BJ (cell line): ENCODE results near the gene ZNF793. TPM values are rescaled to one million over a fixed set of nuclear protein-coding genes. Genes with fewer than 3 reads are reported as not detected.

ENCODE experiments used
- CTCF ChIA-PET: fragments of 350-600 bp; formaldehyde crosslinking; extraction: SDS; loops from one replicate; lab custom pipeline; 2021; ENCODE audit warnings: antibody characterized with exemption, inconsistent platforms; lab: Yijun Ruan, JAX
- POLR2A ChIA-PET: fragments of 300-600 bp; sonication (Branson Sonifier 250); formaldehyde crosslinking; extraction: SDS; loops from one replicate; lab custom pipeline; 2021; ENCODE audit warnings: antibody characterized with exemption; lab: Charles Lee
- DNase-seq: peaks from one replicate; pipeline ENCODE4 v3.0.0-alpha.2; 2011; ENCODE audit warnings: low read depth
- H3K27me3 ChIP-seq: 2 replicates; pipeline ENCODE4 v1.6.0; 2011; ENCODE audit warnings: low read length; ENCODE audit not compliant: control insufficient read depth, insufficient read depth
- H3K36me3 ChIP-seq: 2 replicates; pipeline ENCODE4 v1.5.1; 2011; ENCODE audit warnings: low read length; ENCODE audit not compliant: control insufficient read depth, insufficient read depth
- H3K4me3 ChIP-seq: 2 replicates; pipeline ENCODE4 v1.5.1; 2011; ENCODE audit warnings: low read depth, mild to moderate bottlenecking, control low read depth, low read length
- polyA plus RNA-seq: library from polyadenylated mRNA; depleted of rRNA; stranded (reverse); fragments of >200 nt; gene quantifications from 2 replicates; pipeline ENCODE4 v1.2.3, GENCODE V29; 2011
- TF ChIP-seq, protein P1 (sequence below): IDR thresholded peaks from 2 replicates; pipeline ENCODE4 v1.5.1; 2011; ENCODE audit warnings: low read depth, mild to moderate bottlenecking, control low read depth, inconsistent platforms, low read length, moderate library complexity; ENCODE audit not compliant: insufficient read depth

ZNF793 gene
- polyA plus RNA-seq, 1 experiment: 1.1 TPM

DNA sequence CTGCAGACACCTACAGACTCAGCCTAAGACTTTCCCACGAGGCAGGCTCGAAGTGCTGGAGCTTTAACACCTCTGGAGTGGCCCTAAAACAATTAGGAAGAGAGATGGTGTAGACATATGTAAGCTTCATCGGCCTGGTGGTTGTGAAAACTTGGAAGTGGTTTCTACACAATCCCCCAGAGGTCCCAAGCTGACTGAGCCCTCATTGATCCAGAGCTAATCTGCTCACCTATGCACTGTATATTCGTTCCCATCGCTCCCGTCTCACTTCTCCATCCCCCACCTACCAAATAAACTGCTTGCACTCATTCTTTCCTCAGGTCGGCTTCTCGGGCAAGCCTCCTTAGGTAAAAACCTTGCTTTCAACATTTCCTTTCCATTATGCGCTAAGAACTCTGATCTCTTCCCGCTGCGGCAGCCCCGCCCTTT lies 767 bp upstream of the ZNF793 start:
- TF ChIP-seq, protein P1, sequence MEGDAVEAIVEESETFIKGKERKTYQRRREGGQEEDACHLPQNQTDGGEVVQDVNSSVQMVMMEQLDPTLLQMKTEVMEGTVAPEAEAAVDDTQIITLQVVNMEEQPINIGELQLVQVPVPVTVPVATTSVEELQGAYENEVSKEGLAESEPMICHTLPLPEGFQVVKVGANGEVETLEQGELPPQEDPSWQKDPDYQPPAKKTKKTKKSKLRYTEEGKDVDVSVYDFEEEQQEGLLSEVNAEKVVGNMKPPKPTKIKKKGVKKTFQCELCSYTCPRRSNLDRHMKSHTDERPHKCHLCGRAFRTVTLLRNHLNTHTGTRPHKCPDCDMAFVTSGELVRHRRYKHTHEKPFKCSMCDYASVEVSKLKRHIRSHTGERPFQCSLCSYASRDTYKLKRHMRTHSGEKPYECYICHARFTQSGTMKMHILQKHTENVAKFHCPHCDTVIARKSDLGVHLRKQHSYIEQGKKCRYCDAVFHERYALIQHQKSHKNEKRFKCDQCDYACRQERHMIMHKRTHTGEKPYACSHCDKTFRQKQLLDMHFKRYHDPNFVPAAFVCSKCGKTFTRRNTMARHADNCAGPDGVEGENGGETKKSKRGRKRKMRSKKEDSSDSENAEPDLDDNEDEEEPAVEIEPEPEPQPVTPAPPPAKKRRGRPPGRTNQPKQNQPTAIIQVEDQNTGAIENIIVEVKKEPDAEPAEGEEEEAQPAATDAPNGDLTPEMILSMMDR: no peak
- no peaks in the 10 kb centered on the region for H3K27me3 ChIP-seq
- no peaks in the 10 kb centered on the region for H3K36me3 ChIP-seq
- peak overlapping the region; percentile 73 for H3K4me3 ChIP-seq
- POLR2A ChIA-PET: no interaction called here
- DNase-seq: no peak
- CTCF ChIA-PET: no interaction called here

DNA sequence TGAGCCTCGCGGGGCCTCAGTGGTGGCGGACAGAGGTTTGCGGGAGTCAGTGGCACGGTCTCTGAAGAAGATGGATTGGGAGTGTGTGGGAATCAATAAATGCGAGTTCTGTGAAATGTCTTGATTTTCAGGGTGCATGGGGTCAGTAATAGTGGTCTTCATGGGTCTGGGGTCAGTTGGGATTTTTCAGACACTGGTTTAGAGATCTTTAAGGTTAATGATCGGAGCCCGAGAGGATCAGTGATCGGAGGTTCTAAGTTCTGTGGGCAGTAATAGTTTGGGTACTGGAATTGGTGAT lies 377 bp downstream of the ZNF793 start:
- TF ChIP-seq, protein P1: no peak
- CTCF ChIA-PET: no interaction called here
- no peaks in the 10 kb centered on the region for H3K27me3 ChIP-seq
- H3K4me3 ChIP-seq: peak overlapping the region; percentile 73
- H3K36me3 ChIP-seq: no peaks in the 10 kb centered on the region
- DNase-seq: no peak
- POLR2A ChIA-PET: no interaction called here

DNA sequence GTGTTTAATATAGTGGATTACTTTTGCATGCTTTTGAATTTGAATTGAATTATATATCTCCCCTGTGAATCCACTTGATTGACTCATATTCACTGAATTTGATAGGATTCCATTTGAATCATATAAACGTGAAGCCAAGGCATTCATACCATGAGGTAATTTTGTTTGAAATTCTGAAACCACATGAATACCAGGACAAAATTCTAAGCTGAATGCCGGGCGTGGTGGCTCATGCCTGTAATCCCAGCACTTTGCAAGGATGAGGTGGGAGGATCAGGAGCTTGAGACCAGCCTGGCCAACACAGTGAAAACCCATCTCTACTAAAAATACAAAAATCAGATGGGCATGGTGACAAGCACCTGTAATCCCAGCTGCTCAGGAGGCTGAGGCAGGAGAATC lies 4.4 kb downstream of the ZNF793 start:
- ChIA-PET CTCF (no interaction called here), POLR2A (no interaction called here)
- DNase-seq: no peak
- TF ChIP-seq, protein P1: no peak
- Histone ChIP-seq H3K4me3 (no peak overlapping the region), H3K36me3 (no peaks in the 10 kb centered on the region), H3K27me3 (no peaks in the 10 kb centered on the region)

GRCh38 chr19:37511821-37512220 lies 5.1 kb downstream of the ZNF793 start:
- TF ChIP-seq, protein P1: no peak
- POLR2A ChIA-PET: no interaction called here

DNA sequence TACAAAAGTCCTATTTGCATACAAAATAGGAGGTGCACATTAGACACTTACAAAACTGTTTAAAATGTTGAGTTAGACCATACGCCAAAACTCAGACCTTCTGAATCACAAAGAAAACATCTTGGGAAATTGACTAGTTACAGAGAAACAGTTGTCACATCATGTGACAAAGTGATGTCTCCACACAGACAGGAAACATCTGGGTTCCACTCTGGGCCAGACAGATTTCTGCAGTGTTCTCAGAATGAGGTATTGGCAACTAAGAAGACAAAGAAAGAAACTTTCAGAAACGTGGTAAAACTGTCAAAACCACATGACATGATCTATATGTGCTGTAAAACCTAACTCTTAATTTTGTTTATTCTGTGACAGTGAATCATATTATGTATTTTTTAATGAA lies 6.7 kb downstream of the ZNF793 start:
- H3K27me3 ChIP-seq: no peaks in the 10 kb centered on the region
- no peak overlapping the region for H3K4me3 ChIP-seq
- H3K36me3 ChIP-seq: no peaks in the 10 kb centered on the region
- TF ChIP-seq, protein P1: no peak
- CTCF ChIA-PET: interaction anchor here (0.6 kb wide), 1 partner anchor 19 kb away, joined by 5 read pairs; no protein-coding TSS in a partner anchor
- no peak for DNase-seq
- POLR2A ChIA-PET: no interaction called here

More at GRCh38 chr19:37511821-37512220, 5.1 kb downstream of the ZNF793 start:
- no peak for DNase-seq
- CTCF ChIA-PET: no interaction called here
- H3K27me3 ChIP-seq: no peaks in the 10 kb centered on the region
- no peak overlapping the region for H3K4me3 ChIP-seq
- no peaks in the 10 kb centered on the region for H3K36me3 ChIP-seq
